22Rv1 (cell line): Measurements from ENCODE around the gene MEIS1.

Source experiments
- H3K27ac ChIP-seq: fragments of 450-650 bp; 2 replicates; pipeline ENCODE4 v1.5.1; 2017
- CTCF ChIP-seq: fragments of 450-650 bp; IDR thresholded peaks from 2 replicates; pipeline ENCODE4 v1.5.1; 2017; ENCODE audit warnings: mild to moderate bottlenecking
- ZFX ChIP-seq: fragments of 450-650 bp; IDR thresholded peaks from 2 replicates; pipeline ENCODE4 v1.6.1; 2017; ENCODE audit warnings: antibody characterized with exemption, borderline replicate concordance

Gene MEIS1

GRCh38 chr2:66408905-66409304 is 26.0 kb upstream of the MEIS1 start:
- H3K27ac ChIP-seq, result no peak overlapping the region
- TF ChIP-seq CTCF (no peak), ZFX (no peak)

GRCh38 chr2:66412874-66413273 is 22.1 kb upstream of the MEIS1 start:
- TF ChIP-seq ZFX, result no peak
- no peak for TF ChIP-seq CTCF
- no peak overlapping the region for H3K27ac ChIP-seq

DNA sequence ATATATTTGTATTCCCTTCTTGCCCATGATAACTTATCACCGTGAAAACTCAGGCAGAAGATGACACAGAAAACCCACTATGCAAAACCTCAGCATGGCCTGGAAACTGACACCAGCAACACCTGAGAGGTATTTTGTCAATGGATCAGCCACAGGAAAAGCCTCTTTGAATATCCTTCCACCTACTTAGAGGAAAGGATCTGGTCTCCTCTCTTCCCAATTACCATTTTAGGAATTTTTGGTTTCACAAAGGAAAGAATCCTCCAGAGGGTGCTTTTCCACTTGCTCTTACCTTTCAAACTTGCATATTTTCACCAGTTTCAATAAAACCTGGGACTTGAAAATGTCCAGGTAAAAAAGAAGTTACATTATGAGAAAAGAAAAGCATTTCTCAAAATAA is 20.0 kb upstream of the MEIS1 start:
- TF ChIP-seq CTCF (no peak), ZFX (no peak)
- H3K27ac ChIP-seq, result no peak overlapping the region

GRCh38 chr2:66418381-66418780 is 16.5 kb upstream of the MEIS1 start:
- H3K27ac ChIP-seq, result no peak overlapping the region
- no peak for TF ChIP-seq CTCF
- no peak for TF ChIP-seq ZFX

GRCh38 chr2:66421612-66422011 is 13.3 kb upstream of the MEIS1 start:
- no peak overlapping the region for H3K27ac ChIP-seq
- TF ChIP-seq CTCF, result no peak
- TF ChIP-seq ZFX, result no peak

- no peak for TF ChIP-seq ZFX
- no peak for TF ChIP-seq CTCF
- no peak overlapping the region for H3K27ac ChIP-seq
These were observed 11.4 kb upstream of the MEIS1 start for GRCh38 chr2:66423391-66424124.

DNA sequence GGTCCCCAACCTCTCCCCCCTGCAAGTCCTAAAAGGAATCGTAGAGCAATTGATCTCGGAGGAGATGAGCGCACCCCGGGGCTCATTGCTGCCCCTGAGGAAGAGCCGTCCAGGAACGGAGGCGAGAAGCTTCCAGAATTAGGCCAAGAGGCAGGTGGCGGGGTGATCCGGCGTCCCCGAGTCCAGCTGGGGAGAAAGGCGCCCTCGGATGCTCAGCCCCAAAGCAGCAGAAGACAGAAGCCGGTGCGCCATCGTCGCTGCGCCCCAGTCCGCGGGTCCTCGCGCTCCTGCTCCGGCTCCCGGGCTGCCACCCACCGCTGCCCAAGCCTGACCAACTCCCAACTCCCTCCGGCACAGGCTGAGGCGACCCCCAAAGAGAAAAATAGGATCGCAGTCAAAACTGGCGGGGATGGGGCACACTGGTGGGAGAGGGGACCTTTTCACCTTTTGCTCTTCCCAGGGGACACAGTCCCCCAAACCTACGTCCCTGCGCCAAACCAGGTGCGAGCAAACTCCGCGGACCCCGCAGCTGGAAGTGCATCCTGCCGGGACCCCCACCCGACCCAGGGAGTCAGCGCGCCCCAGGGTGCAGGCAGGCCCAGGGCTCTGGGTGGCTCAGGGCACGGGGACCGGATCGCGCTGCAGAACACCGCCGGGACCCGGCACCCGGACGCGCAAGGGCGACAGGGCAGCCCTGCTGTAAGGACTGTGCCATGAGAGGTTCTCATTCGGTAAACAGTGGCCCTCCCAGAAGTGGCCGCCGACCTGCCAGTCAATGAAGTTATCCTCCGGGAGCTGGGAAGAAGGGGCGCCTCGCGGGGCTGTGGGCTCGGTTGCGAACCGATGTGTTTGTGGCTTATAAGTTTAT is 8.4 kb upstream of the MEIS1 start:
- TF ChIP-seq CTCF, result no peak
- H3K27ac ChIP-seq, result no peak overlapping the region
